H1 (cell line): ENCODE measurements around the gene ABLIM1. TPM values are rescaled to one million over a fixed set of nuclear protein-coding genes. Genes with fewer than 3 reads are reported as not detected.

ENCODE experiments used
- ASH2L ChIP-seq: fragments of 200-600, 300-600 bp; sonication (generic); IDR thresholded peaks from one replicate; pipeline ENCODE4 v1.7.1; 2017; ENCODE audit warnings: low read length
- EGR1 ChIP-seq: IDR thresholded peaks from 2 replicates; pipeline ENCODE4 v1.6.1; 2011; ENCODE audit warnings: low read depth, low read length, borderline replicate concordance
- EP300 ChIP-seq, 2 experiments: IDR thresholded peaks; 1 replicate in 1 of 2; 2 replicates in 1 of 2; pipeline ENCODE4 v1.6.1; 2011 to 2012; ENCODE audit warnings: low read depth in 2 of 2, low read length in 2 of 2, mild to moderate bottlenecking in 2 of 2, borderline replicate concordance in 1 of 2, inconsistent platforms in 1 of 2, moderate library complexity in 1 of 2
- NANOG ChIP-seq: IDR thresholded peaks from 2 replicates; pipeline ENCODE4 v1.6.1; 2011; ENCODE audit warnings: low read length, low read depth, mild to moderate bottlenecking, inconsistent platforms; ENCODE audit not compliant: insufficient read depth, poor library complexity, severe bottlenecking
- SAP30 ChIP-seq: fragments of 300-600 bp; sonication (generic); IDR thresholded peaks from 2 replicates; pipeline ENCODE4 v1.7.1; 2012; ENCODE audit warnings: low read length, moderate library complexity, mild to moderate bottlenecking, inconsistent platforms; ENCODE audit not compliant: insufficient read depth, insufficient replicate concordance
- YY1 ChIP-seq: IDR thresholded peaks from 2 replicates; pipeline ENCODE4 v1.6.1; 2011; ENCODE audit warnings: low read depth, mild to moderate bottlenecking, low read length
- polyA plus RNA-seq, 7 experiments: library from polyadenylated mRNA; depleted of rRNA in 3 of 7; stranded (reverse) in 5 of 7; unstranded in 2 of 7; fragments of >200 nt in 5 of 7; fragments of 200-250 nt in 2 of 7; gene quantifications; 1 replicate in 5 of 7; 2 replicates in 1 of 7; 4 replicates in 1 of 7; pipeline versions ENCODE4 v1.2.1 to v1.2.3, GENCODE V29; 2011 to 2013; ENCODE audit warnings: missing spikeins in 2 of 7, mixed read lengths in 2 of 7
- total RNA-seq: library from RNA; stranded (reverse); fragmentation: NEBNext Ultra II Directional; extraction: Animal tissue kit (Norgen Biotek cat#: 25700); gene quantifications from 2 replicates; pipeline ENCODE4 v1.2.1, GENCODE V29; 2021

ABLIM1 gene
- total and polyA plus RNA-seq, 2 of the 8 experiments (the other 6 are each of a cell fraction or from before 2014, with no cell fraction given): 51.2 to 51.7 TPM

DNA sequence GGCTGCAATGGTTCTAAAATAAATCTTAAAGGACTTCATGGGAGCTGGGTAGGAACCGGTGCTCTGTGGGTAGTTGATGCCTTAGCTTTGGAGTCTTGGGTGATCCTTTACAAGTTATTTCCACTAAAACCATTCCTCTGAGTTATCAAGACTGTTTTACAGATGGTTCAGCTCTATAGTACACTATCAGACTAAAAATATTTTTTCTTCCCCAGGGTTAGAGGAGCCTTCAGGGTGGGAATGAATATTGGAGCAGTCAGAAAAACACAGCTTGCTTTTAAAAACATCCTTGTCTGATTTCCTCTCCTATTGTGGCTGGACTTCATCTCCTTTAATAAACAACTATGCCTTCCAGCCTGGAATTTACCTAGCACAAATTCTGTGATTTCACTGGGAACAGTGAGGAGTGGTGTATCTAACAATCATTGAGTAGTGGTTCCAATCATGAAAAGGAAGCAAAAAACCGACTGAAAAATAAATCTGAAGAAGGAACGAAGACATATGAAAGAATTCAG lies 151.1 kb downstream of the ABLIM1 start (continued):
- TF ChIP-seq SAP30: no peak
- TF ChIP-seq ASH2L: no peak
- no peak for TF ChIP-seq EP300 (IDR thresholded peaks at IDR 0.05; ENCODE audit: borderline replicate concordance in 1 of 2, low read depth in 2 of 2, low read length in 2 of 2)
- no peak for TF ChIP-seq YY1
- no peak for TF ChIP-seq EGR1
- no peak for TF ChIP-seq NANOG
- TF ChIP-seq, all 59 proteins: peak for 0
